ENCODE measurements around the gene IQSEC1. TPM values are rescaled to one million over a fixed set of nuclear protein-coding genes. Genes with fewer than 3 reads are reported as not detected.
A peak's percentile ranks its signal among the peaks of the same experiment; 100 is the strongest.

The IQSEC1 gene
- total RNA-seq, 1 experiment from 2014 or later = 28.1 TPM

DNA sequence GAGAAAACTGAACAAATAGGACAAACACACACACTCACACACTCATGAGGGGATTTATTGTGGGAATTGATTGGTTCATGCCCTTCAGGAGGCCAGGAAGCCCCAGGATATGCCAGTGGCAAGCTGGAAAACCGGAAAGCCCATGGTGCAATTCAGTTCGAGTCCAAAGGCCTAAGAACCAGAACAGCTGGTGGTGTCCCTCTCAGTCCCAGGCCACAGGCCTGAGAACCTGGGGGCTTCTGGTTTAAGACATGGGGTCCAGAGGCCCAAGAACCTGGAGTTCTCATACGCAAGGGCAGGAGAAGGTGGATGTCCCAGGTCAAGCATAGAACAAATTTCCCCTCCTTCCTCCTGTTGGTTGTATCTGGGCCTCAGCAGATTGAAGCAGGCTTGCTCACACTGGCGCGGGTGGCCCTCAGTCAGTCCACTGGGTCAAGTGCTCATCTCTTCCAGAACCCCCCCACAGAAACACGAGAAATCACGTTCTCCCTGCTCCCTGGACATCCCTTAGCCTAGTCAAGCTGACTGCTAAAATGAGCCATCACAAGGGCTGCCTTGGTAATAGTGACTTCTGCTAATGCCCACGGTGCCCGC, 181.7 kb downstream of the IQSEC1 start:
- ChIA-PET POLR2A (no interaction called here), RAD21 (ENCODE audit: low non-redundant PET in 1 of 2, low total read pairs in 2 of 2, uncharacterized antibody in 2 of 2, unreplicated experiment in 2 of 2) (no interaction called here), CTCF (interaction anchor here (1.2 to 2.2 kb wide), 6 partner anchors 23 to 756 kb away, joined by 3 to 12 read pairs (median 4); no protein-coding TSS in a partner anchor)
- Histone ChIP-seq H3K4me1 (ENCODE audit: control insufficient read depth in 1 of 2, insufficient read depth in 2 of 2, low read length in 2 of 2) (peaks cover 0 to 5% of the 10 kb centered on the region in 2 experiments; a peak in 2 of 4 replicates), H4K20me1 (ENCODE audit: insufficient read depth) (no peaks in the 10 kb centered on the region), H3K4me3 (replicated peaks in 1 of 2; ENCODE audit: low read depth in 1 of 2, low read length in 2 of 2) (peak overlapping the region in 1 of 2 experiments; percentile 16; a peak in 2 of 4 replicates), H3K9me2 (ENCODE audit: insufficient read depth) (no peaks in the 10 kb centered on the region), H3K4me2 (ENCODE audit: low read length) (peak overlapping the region; percentile 64), H3K27ac (ENCODE audit: low read depth, low read length) (no peak overlapping the region), H3K27me3 (ENCODE audit: insufficient read depth, low read length) (peaks cover 21% of the 10 kb centered on the region), H3K9me3 (ENCODE audit: control insufficient read depth in 1 of 2, insufficient read depth in 1 of 2, low read depth in 1 of 2, low read length in 2 of 2) (no peaks in the 10 kb centered on the region), H2AFZ (ENCODE audit: low read depth, low read length, poor library complexity, severe bottlenecking) (peak overlapping the region; percentile 42), H3K36me3 (ENCODE audit: control insufficient read depth in 1 of 2, insufficient read depth in 2 of 2, low read length in 2 of 2) (no peaks in the 10 kb centered on the region), H3K9ac (ENCODE audit: low read length) (no peak overlapping the region), H3K79me2 (ENCODE audit: insufficient read depth, low read length) (no peaks in the 10 kb centered on the region)
- no TSS peak for BruUV-seq (replicated peaks)
- DNase-seq (ENCODE audit: low read depth, low spot score) (no peak), ATAC-seq (peak; percentile 18)
- intact Hi-C loops (cut with micrococcal nuclease) = loop anchor here (5.0 kb wide), 3 partner anchors 69 to 1044 kb away; partner anchors contain the start of gene TAMM41
- TF ChIP-seq, protein P1, sequence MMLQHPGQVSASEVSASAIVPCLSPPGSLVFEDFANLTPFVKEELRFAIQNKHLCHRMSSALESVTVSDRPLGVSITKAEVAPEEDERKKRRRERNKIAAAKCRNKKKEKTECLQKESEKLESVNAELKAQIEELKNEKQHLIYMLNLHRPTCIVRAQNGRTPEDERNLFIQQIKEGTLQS (IDR thresholded peaks at IDR 0.05) = no peak
- TF ChIP-seq POLR2A (IDR thresholded peaks at IDR 0.05; ENCODE audit: borderline replicate concordance, extremely low read depth, insufficient read depth, insufficient read length) = no peak
- no peak for TF ChIP-seq SRF (IDR thresholded peaks at IDR 0.05; ENCODE audit: low read depth)
- TF ChIP-seq ELF1 (IDR thresholded peaks at IDR 0.05; ENCODE audit: borderline replicate concordance, low read depth) = no peak
- no peak for TF ChIP-seq SP1 (IDR thresholded peaks at IDR 0.05; ENCODE audit: low read depth)
- TF ChIP-seq EZH2 (IDR thresholded peaks at IDR 0.05) = no peak
- no peak for TF ChIP-seq RAD21 (IDR thresholded peaks at IDR 0.05; ENCODE audit: low read depth)
- no peak for TF ChIP-seq EZH2phosphoT487 (IDR thresholded peaks at IDR 0.05; ENCODE audit: borderline replicate concordance)
- TF ChIP-seq, protein P2, sequence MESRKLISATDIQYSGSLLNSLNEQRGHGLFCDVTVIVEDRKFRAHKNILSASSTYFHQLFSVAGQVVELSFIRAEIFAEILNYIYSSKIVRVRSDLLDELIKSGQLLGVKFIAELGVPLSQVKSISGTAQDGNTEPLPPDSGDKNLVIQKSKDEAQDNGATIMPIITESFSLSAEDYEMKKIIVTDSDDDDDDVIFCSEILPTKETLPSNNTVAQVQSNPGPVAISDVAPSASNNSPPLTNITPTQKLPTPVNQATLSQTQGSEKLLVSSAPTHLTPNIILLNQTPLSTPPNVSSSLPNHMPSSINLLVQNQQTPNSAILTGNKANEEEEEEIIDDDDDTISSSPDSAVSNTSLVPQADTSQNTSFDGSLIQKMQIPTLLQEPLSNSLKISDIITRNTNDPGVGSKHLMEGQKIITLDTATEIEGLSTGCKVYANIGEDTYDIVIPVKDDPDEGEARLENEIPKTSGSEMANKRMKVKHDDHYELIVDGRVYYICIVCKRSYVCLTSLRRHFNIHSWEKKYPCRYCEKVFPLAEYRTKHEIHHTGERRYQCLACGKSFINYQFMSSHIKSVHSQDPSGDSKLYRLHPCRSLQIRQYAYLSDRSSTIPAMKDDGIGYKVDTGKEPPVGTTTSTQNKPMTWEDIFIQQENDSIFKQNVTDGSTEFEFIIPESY (IDR thresholded peaks at IDR 0.05; ENCODE audit: extremely low read depth, insufficient replicate concordance, low read length) = no peak
- no peak for TF ChIP-seq FOSL1 (IDR thresholded peaks at IDR 0.05; ENCODE audit: low read depth)
- no peak for TF ChIP-seq CBX3 (IDR thresholded peaks at IDR 0.05; ENCODE audit: low read depth)
- TF ChIP-seq ZNF274 (IDR thresholded peaks at IDR 0.05; ENCODE audit: low read depth, low read length) = no peak
- no peak for TF ChIP-seq TCF7L2 (IDR thresholded peaks at IDR 0.05; ENCODE audit: borderline replicate concordance, extremely low read depth, insufficient read depth, insufficient read length)
- TF ChIP-seq, protein P3, sequence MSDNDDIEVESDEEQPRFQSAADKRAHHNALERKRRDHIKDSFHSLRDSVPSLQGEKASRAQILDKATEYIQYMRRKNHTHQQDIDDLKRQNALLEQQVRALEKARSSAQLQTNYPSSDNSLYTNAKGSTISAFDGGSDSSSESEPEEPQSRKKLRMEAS (IDR thresholded peaks at IDR 0.05) = no peak
- no peak for TF ChIP-seq EGR1 (IDR thresholded peaks at IDR 0.05; ENCODE audit: low read depth)
- no peak for TF ChIP-seq JUND (IDR thresholded peaks at IDR 0.05)
- TF ChIP-seq, protein P4, sequence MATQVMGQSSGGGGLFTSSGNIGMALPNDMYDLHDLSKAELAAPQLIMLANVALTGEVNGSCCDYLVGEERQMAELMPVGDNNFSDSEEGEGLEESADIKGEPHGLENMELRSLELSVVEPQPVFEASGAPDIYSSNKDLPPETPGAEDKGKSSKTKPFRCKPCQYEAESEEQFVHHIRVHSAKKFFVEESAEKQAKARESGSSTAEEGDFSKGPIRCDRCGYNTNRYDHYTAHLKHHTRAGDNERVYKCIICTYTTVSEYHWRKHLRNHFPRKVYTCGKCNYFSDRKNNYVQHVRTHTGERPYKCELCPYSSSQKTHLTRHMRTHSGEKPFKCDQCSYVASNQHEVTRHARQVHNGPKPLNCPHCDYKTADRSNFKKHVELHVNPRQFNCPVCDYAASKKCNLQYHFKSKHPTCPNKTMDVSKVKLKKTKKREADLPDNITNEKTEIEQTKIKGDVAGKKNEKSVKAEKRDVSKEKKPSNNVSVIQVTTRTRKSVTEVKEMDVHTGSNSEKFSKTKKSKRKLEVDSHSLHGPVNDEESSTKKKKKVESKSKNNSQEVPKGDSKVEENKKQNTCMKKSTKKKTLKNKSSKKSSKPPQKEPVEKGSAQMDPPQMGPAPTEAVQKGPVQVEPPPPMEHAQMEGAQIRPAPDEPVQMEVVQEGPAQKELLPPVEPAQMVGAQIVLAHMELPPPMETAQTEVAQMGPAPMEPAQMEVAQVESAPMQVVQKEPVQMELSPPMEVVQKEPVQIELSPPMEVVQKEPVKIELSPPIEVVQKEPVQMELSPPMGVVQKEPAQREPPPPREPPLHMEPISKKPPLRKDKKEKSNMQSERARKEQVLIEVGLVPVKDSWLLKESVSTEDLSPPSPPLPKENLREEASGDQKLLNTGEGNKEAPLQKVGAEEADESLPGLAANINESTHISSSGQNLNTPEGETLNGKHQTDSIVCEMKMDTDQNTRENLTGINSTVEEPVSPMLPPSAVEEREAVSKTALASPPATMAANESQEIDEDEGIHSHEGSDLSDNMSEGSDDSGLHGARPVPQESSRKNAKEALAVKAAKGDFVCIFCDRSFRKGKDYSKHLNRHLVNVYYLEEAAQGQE (IDR thresholded peaks at IDR 0.05; ENCODE audit: low read depth) = no peak
- TF ChIP-seq CEBPB (IDR thresholded peaks at IDR 0.05; ENCODE audit: low read depth) = no peak
- TF ChIP-seq POLR2AphosphoS5 (IDR thresholded peaks at IDR 0.05; ENCODE audit: low read depth, low read length) = no peak
- no peak for TF ChIP-seq SIN3A (IDR thresholded peaks at IDR 0.05; ENCODE audit: low read depth)
